ENCODE measurements around the gene NCK2. TPM values are rescaled to one million over a fixed set of nuclear protein-coding genes. Genes with fewer than 3 reads are reported as not detected.

Gene NCK2
- total RNA-seq, 4 donors from 2014 or later, result 59.8 to 130 (median 96.2) TPM

DNA sequence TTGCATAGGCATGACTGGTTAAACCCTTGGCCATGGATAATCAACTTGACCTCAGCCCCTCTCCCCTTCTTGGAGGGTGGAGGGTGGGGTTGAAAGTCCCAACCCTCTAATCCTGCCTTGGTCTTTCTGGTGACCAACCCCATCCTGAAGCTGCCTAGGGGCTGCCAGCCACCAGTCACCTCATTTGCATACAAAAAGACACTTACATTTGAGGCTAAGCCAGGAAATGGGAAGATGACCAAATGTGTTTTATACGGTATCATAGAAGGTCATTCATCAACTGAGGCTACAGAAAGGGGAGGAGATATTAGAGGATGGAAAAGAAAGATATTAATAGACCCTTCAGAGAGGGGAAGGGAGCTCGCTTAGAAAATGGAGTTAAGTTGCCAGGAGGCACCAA is 96.8 kb downstream of the NCK2 start:
- Histone ChIP-seq H3K36me3 (no peaks in the 10 kb centered on the region), H3K4me3 (no peak overlapping the region), H3K9me3 (no peaks in the 10 kb centered on the region), H3K27ac (replicated peaks in 1 of 4) (no peak overlapping the region), H3K4me1 (peaks cover 16 to 34% (median 34%) of the 10 kb centered on the region in 4 donors), H3K27me3 (no peaks in the 10 kb centered on the region)
- no peak for TF ChIP-seq POLR2AphosphoS5 (IDR thresholded peaks at IDR 0.05)
- no peak for TF ChIP-seq EP300 (IDR thresholded peaks at IDR 0.05)
- TF ChIP-seq, protein P1, sequence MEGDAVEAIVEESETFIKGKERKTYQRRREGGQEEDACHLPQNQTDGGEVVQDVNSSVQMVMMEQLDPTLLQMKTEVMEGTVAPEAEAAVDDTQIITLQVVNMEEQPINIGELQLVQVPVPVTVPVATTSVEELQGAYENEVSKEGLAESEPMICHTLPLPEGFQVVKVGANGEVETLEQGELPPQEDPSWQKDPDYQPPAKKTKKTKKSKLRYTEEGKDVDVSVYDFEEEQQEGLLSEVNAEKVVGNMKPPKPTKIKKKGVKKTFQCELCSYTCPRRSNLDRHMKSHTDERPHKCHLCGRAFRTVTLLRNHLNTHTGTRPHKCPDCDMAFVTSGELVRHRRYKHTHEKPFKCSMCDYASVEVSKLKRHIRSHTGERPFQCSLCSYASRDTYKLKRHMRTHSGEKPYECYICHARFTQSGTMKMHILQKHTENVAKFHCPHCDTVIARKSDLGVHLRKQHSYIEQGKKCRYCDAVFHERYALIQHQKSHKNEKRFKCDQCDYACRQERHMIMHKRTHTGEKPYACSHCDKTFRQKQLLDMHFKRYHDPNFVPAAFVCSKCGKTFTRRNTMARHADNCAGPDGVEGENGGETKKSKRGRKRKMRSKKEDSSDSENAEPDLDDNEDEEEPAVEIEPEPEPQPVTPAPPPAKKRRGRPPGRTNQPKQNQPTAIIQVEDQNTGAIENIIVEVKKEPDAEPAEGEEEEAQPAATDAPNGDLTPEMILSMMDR (IDR thresholded peaks at IDR 0.05), result no peak
- TF ChIP-seq POLR2A (IDR thresholded peaks at IDR 0.05; ENCODE audit: low read depth), result no peak
- intact Hi-C loops (cut with DNase I), result no loop called here
- WGBS, result 43% methylated on average over 2 of the region's 2 CpGs
- DNase-seq (ENCODE audit: extremely low spot score), result no peak

DNA sequence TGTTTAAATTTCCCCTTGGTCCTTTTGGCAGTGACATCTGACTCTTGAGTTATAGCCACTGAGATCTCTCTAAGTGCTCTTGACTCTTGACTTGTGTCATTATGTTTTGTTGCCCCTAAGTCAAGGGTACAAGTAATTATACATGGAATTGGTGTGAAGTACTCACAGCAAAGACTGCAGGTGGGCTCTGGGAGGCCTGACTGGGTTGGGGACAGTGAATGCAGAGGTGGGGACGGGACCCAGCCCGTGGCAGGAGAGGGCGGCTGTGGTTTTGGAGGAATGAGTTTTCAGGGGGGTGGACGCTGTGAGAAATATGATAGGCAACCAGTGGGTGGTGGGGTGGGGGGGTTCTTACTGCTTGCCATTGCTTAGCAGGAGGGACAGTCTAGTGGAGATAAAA is 97.8 kb downstream of the NCK2 start:
- Histone ChIP-seq H3K4me3 (no peak overlapping the region), H3K4me1 (peaks cover 16 to 34% (median 32%) of the 10 kb centered on the region in 4 donors), H3K36me3 (no peaks in the 10 kb centered on the region), H3K27ac (replicated peaks in 1 of 4) (no peak overlapping the region), H3K27me3 (no peaks in the 10 kb centered on the region), H3K9me3 (no peaks in the 10 kb centered on the region)
- WGBS, result over 99% methylated on average over 4 of the region's 4 CpGs
- peak; percentile 64 for DNase-seq (ENCODE audit: extremely low spot score)
- TF ChIP-seq POLR2A (IDR thresholded peaks at IDR 0.05; ENCODE audit: low read depth) (no peak), POLR2AphosphoS5 (IDR thresholded peaks at IDR 0.05) (no peak), EP300 (IDR thresholded peaks at IDR 0.05) (no peak)
- TF ChIP-seq, protein P1 (IDR thresholded peaks at IDR 0.05), result no peak
- intact Hi-C loops (cut with DNase I), result no loop called here

DNA sequence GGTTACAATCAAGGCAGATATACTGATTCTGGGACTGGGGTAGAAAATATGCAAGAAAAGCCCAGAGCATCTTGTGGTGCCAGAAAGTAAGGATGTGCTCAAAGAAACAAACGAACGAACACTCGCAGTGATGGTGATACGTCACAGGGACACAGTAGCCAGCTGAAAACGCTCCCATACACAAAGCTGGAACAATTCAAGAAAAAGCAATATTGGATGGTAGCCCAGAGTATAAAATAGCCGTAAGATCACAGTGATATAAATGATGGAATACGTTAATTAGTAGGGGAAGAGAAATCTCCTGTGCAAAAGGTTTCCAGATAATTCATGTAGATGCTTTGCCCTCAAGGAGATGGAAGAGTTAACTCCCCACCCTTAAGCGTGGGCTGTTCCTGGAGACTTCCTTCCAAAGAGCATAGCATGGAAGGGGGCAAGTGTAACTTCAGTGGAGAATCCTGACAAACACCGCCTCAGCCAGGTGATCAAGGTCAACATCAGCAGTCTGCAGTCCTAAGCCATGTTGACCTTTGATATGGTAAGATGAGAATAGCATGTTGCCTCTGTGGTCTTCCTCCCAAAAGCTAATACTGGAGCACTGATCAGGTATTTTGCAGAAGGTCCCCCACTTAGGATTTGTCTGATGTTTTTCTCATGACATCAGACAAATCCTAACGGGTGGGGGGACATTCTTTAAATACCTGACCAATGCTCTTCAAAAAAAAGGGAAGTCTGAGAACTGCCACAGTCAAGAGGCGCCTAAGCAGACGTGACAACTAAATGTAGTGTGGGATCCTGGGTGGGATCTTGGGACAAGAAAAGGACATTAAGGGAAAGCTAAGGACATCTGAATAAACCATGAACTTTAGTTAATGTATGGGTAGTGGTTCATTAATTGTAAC is 99.0 kb downstream of the NCK2 start:
- WGBS, result 55% methylated on average over 12 of the region's 12 CpGs
- no peak overlapping the region for H3K4me3 ChIP-seq
- no peaks in the 10 kb centered on the region for H3K27me3 ChIP-seq
- DNase-seq (ENCODE audit: extremely low spot score), result peak; percentile 37
- TF ChIP-seq POLR2AphosphoS5 (IDR thresholded peaks at IDR 0.05) (no peak), EP300 (IDR thresholded peaks at IDR 0.05) (no peak), POLR2A (IDR thresholded peaks at IDR 0.05; ENCODE audit: low read depth) (no peak)
- TF ChIP-seq, protein P1 (IDR thresholded peaks at IDR 0.05), result no peak
- no peaks in the 10 kb centered on the region for H3K9me3 ChIP-seq
- no peak overlapping the region for H3K27ac ChIP-seq (replicated peaks in 1 of 4)
- no peaks in the 10 kb centered on the region for H3K36me3 ChIP-seq
- intact Hi-C loops (cut with DNase I), result no loop called here
- peaks cover 12 to 34% (median 28%) of the 10 kb centered on the region in 4 donors for H3K4me1 ChIP-seq

DNA sequence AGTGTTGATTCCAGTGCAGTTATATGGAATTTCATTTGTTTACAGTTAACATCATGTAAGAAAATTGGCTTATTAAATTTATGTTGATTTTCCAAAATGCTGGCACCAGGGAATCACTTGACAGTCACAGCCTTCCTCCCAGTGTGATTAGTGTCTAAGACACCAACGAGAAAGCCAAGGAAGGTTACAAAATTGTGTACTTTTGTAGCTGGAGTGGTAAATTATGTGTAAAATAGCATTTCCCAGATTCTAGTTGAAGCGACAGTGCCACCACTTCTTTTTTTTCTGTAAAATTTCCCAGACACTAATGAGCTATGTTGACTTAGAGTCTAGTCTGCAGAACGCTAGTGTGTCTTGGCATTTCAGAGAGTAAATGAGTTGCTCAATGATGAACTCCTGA is 101.3 kb downstream of the NCK2 start:
- WGBS, result 84% methylated on average over 3 of the region's 3 CpGs
- intact Hi-C loops (cut with DNase I), result no loop called here
- Histone ChIP-seq H3K9me3 (no peaks in the 10 kb centered on the region), H3K27me3 (no peaks in the 10 kb centered on the region), H3K36me3 (no peaks in the 10 kb centered on the region), H3K4me3 (no peak overlapping the region), H3K27ac (replicated peaks in 1 of 4) (no peak overlapping the region), H3K4me1 (peaks cover 12 to 21% (median 16%) of the 10 kb centered on the region in 4 donors)
- TF ChIP-seq POLR2AphosphoS5 (IDR thresholded peaks at IDR 0.05) (no peak), POLR2A (IDR thresholded peaks at IDR 0.05; ENCODE audit: low read depth) (no peak), EP300 (IDR thresholded peaks at IDR 0.05) (no peak)
- TF ChIP-seq, protein P1 (IDR thresholded peaks at IDR 0.05), result no peak
- peak; percentile 19 for DNase-seq (ENCODE audit: extremely low spot score)
